GM19397 (cell line): ENCODE results near the gene SKI.
"Not testable (repeated sequence)": the region's sequence is repeated elsewhere in the genome, so short reads cannot be mapped to it uniquely, and the experiment has no call there.

Experiments used
- ATAC-seq: cut with Tn5 transposase; IDR thresholded peaks from one replicate; pipeline ENCODE4 v1.9.1; 2021; ENCODE audit warnings: mild to moderate bottlenecking, moderate library complexity; ENCODE audit not compliant: unreplicated experiment

SKI gene

DNA sequence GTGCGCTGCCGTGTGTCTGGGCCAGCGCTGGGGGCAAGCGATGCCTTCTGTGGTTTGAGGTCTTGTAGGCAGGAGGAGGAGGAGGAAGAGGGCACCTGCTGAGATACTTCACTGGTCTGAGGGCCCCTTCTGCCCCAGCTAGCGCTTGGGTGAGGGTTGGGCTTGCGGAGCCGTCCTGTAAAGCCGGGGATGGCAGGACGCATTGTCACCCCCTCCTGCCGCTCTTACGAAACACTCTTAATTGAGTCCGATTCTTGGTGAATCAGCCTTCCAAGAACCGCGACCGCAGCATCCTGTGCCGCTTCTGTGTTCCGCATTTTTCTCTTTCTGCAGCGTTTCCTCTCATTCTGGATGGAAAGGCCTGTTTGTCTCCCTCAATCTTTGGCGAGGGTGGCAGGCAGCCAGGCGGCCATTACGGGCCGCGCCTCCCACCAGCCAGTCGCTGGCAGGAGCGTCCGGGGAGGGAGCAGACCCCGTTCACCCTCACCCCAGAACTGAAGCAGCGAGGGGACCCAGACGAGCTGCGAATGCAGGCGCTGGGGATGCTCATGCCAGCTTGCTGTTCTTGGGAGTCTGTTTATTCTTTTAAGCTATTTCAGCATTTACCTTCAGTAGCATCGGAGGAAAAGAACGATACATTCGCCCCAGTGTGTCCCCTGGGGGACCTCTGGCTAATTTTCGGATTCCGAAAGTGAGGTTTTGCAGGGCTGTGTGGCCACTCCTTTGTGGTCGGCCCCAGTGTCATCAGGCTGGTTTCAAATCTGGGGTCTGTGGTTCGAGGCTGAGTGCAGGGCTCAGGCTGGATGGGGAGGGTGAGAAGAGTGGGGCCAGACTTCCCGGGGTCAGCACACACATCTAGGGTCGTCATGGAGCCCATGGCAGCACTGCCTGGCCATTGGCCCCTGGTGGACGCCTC is 62.7 kb downstream of the SKI start:
- ATAC-seq = no peak

DNA sequence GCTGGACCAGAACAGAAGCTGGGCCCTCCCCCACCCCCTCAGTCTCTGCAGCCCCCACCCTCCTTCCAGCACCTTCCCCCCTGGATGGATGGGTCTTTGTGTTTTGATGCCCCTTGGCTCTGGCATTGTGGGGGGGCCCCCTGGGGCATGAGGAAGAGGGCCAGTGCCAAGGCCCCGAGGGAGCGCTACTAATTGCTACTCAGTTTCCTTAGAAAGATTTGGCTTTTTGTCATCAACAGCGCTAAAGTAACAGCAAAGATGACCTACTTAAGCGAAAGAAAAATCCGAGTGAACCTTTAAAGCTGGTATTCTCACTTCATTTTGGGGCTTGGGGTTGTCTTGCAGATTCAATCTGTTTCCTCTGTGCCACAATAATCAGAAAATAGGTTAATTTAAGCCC is 63.5 kb downstream of the SKI start:
- ATAC-seq = no peak

DNA sequence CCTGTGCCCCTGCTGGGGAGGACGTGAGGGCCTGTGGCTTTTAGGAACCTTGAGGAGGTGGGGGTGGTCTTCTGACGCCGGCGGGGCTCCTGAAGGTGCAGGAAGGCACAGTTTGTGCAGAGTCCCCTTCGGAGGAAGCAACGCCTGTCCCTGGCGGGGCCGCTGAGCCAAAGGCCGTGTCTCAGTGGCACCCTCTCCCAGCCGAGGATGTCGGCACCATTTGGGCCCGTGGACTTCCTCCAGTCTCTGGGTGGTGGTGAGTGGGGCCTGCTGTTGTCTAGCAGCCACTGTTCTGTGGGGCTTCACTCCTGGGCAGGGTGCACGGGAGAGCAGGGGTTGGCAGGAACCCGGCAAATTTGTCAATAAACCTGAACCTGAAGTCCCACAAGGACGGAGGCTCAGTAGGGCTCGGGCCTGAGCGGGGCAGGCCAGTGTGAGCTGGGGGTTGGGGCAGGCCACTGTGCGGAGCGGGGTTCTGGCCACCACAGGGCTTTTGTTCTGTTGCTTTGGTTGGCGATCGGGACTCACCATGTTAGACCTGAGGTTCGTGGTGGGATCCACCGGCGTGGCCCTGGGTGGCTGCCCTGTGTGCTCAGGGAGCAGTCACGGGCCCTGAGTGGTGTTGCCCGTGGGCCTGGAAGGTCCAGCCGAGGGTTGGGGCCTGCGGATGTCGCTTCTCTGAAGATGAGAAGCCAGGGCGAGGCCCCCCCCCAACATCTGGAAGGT is 64.8 kb downstream of the SKI start:
- ATAC-seq = no peak

DNA sequence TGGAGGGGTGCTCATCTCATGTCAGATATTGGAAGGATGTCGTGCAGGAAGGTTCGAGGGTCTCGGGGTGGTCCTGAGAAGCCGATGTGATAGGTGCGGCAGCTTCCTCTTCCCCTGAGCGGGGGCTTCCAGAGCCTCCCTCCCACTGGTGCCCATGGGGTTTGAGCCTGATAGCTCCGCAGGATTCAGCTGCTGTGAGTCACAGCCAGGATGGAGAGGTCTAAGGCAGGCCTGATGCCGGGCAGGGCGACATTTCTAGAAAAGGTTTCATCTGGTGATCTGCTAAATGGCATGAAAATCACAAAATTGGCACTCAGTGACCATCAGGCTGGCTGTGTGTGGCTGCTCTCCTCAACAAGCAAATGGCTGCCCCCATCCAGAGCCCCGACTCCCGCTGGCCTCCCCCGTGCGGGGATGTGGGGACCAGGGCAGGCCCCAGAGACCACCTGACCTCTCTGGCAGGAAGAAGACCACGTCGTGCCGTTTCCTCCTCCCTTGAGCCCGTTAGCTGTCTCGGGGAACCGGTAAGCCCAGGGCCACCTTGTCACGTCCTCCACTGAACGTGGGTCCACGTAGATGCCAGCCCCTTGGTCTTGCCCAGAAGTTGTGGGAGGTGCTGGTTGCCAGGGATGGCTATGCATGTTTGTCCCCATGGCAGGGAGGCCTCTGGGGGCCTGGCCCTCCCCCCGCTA is 66.1 kb downstream of the SKI start:
- no peak for ATAC-seq

DNA sequence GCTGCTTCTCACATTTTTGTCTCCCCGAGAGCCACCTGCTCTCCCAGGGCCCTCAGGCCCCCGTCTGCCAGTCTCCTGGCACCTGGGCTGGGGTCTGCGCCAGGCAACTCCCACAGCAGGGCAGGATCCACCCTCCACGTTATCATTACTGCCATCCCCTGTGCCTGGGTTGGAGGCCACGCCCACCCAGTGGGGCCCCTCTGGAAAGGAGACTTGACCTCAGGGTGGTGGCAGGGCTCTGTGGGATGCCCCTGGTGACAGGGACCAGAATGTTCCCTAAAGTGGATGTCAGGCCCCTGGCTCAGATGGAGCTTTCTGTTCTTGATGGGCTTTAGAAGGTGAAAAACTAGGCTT is 66.6 kb downstream of the SKI start:
- ATAC-seq = no peak

DNA sequence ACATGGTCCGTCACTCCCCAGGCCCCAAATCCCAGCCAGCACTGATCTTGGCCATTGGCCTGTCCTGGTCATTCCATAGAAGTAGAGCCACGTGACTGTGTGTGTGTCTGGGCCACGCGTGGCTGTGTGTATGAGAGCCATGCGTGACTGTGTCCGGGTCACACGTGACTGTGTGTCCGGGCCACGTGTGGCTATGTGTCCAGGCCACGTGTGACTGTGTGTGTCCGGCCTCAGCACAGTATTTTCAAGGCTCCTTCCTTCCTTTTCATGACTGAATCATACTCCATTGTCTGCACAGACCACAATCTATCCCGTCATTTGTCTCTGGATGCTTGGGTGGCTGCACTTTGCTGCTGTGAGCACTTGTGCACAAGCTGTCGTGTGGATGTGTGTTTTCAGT is 67.4 kb downstream of the SKI start:
- ATAC-seq = no peak

DNA sequence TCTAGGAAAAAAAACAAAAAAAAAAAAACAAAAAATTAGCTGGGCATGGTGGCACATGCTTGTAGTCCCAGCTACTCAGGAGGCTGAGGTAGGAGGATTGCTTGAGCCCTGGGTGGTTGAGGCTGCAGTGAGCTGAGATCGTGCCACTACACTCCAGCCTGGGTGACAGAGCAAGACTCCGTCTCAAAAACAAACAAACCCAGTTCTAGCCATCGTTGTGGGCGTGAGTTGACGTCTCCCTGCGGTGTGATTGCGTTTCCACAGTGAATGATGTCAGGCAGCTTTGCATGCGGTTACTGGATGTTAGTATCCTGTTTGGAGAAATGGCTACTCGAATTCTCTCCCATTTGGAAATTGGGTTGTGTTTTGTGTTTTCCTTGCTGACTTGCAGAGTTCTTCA is 68.1 kb downstream of the SKI start:
- ATAC-seq = not testable (repeated sequence)

DNA sequence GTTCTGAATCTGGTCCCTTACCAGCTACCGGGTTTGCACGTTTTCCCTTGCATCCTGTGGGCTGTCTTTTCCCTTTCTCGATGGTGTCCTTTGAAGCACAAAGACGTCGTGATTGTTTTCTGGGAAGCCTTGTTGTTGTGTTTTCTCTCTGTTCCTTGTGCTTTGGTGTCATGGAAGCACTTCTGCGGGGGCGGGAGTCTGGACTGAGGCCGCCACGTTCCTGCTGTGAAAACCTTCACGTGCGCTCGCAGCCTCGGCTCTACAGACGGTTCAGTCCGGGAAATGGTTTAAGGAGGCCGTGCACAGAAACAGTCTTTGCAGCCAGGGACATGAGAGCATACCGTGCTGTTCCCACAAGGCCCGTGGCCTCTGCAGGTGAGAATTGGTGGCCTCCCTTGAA is 68.5 kb downstream of the SKI start:
- ATAC-seq = no peak

DNA sequence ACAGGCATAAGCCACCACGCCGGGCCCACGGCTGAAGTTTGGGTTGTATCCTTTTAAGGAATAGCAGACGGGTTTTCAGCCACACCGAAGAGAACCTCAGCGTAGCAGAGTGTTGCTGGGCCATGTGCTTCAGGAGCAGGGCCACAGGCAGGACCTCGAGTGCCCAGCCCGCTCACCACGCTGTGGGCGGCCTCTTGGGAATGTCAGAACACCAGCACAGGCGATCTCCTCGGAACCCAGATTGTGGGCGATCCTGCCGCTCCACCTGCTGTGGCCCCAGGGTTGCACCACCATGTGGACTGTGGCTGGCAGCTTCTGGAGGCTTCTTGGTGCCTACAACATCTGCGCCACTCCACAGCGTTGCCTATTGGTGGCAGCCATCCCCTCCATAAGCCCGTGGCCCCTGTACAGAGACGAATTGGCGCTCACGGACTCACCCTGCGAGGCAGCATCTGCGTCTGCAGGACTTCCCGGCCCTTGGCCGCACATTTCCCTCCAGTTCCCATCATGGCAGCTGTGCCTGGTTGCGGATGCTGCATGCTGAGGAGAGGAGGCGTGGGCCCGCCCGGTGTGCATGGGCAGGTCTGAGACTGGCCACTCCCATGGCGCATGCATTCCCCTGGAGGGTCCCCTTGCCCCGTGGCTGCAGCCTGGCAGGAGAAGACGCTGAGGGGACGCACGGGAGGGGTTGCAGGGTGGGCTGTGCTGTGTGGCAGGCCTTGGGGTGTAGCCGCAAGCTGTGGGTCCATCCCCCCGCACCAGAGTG is 69.3 kb downstream of the SKI start:
- ATAC-seq = no peak

DNA sequence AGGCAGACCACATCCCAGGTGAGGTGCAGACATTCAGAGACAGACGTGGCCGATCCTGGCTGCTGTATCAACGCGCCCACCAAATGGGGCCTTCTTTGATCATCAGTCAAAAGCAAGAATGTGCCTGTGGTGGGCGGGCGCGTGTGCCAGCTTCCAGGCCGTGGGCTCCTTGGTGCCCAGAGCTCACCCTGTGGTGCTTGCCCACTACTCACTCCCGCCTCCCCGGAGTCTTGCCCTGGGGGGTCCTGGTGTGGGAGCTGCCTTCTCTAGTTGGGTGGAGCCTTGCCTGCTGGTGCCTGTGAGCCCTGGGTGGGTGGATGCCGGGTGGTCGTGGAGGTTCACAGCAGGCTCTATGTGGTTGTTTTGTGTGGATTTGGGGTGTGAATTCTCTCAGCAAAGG is 70.6 kb downstream of the SKI start:
- ATAC-seq = no peak

DNA sequence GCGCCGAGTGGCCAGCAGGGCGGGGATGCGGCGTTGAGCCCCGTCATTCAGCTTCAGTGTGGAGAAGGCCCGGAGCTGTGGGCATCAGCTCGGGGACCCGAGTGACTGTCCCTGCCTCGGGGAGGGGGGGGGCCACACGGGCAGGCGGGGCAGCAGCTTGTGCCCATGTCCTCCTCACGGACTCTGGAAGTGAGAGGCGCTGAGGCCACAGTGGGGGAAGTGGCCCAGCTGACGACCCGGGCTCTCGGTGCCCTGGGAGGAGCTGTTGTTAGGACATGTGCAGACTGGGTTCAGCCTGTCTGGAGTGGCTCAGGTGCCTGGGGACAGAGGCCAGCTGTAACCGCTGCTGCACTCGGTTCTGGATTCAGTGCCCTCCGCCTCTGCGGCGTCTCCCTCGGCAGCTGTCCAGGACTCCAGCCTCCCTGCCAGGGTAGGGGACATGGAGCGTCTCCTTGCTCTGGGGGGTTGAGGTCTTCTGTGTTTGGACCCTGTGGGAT is 71.1 kb downstream of the SKI start:
- no peak for ATAC-seq

DNA sequence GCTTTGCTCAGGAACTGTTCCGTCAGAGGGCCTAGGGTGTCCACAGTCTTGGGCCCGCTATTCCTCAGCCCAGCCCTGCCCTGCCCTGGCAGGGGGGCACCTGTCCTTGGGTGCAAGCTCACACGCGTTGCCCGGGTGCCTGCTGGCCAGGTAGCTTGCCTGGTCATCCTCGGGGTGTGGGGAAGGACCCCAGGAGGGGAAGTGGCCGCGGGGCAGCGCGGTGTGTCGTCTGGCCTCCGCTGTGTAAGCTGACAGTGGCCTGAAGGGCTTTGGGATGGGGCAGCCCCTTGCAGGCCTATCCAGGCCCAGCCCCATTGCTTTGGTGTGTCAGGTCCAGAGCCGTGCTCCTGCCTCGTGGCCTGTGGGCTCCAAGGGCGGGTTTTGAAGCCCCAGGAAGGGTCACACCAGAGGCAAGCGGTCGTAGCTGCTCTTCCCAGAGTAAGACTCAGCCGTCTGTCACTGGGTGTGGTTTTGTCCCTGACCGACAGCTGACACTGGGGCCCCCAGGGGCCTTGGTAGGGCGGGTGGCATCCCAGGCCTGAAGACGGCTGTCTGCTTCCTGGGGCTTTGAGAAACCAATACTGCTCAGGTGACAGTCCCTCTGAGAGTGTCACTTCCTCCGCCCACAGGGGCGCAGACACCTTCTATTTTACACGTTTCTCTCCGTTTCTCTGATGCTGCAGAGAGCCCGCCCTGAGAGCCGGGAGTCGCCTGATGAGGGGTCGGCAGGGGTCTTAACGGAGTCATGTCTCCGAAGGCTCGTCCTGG is 72.1 kb downstream of the SKI start:
- ATAC-seq = peak; percentile 61

DNA sequence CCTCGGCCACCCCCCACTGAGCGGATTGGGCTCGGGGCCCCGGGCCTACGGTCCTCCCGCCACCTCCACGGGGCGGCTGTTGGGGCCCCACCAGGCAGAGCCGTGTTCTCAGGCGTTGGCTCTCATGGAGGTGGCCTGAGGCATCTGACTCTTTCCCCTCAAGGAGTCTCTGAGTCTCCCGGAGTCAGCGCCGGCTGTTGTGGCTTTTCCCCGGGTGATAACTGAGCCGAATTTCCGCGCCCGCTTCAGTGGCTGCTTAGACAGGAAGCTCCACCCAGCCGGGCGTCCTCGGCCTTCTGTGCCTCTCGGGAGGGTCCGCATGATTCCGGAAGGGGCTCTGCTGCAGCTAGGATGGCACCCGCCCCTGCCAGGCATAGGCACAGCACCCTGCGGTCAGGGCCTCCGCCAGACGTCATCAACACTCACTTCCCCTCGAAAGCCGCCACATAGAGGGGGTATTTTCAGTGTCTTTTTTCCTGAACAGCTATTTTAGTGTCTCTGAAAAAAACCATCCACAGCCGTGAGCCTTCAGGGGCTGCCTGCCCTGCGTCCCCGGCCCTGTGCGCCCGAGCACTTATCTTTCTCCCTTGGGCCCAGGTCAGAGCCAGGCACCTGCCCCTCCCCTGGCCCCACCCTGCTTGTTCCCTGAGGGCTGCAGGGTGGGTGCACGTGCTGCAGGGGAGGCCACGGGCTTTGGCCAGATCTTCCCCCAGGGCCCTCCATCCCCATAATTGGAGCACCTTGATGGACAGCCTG is 72.9 kb downstream of the SKI start:
- peak; percentile 41 for ATAC-seq

DNA sequence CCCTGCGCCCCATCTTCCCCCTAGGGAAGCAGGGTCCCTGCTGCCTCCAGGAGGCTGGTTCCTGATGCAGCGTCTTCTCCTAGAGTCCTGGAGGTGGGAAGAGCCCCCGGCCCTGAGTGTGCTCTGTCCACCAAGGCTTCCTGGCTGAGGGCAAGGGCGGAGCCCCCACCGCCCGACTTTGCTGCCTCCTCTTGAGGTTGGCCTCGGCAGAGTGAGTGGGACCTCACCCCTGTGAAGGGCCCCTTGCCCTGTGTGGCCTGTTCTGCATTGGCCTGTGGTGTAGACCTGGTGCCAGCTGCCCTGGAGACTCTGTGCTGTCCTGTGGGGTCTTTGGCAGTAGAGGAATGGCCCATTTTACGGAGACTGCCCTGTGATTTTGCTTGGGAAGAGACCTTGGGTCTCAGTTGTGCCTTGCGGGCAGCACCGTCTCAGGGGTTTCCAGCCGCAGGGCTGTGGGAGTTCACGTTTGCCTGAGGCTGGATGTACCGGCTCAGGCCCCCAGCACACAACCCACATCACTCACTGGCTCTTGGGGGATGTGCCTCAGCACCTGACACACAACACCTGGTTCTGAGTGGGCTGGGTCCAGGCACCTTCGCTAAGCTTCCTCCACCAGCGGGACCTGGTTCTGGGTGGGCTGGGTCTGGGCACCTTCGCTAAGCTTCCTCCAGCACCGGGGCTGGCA is 73.6 kb downstream of the SKI start:
- no peak for ATAC-seq

DNA sequence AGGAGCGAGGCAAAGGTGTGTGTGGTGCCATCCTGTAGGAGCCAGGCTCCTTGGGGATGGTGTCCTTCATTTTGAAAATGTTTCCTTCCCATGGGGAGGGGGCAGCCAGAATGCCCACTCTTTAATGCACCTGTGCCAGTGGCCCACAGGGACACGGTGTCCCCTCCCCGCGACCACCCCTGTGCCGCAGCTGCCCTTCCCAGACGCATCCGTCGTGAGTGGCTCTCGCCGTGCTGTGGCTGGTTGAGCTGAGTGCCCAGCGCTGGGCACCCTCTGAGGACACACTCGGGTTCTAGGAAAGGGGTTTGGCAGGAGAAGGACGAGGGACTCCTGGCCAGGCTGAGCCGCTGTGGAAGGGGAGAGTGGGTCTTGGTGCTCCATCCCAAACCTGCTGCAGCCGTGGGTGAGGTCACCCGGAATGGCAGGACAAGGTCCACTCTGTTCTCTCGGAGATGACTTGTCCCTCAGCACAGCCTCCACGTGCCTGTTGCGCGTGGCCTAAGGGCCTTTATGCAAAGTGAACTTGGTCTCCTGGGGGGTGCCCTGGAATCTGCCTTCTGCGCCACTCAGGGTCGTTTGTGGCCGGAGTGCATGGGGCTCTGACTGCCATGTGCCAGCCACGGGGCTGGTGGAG is 74.3 kb downstream of the SKI start:
- no peak for ATAC-seq

DNA sequence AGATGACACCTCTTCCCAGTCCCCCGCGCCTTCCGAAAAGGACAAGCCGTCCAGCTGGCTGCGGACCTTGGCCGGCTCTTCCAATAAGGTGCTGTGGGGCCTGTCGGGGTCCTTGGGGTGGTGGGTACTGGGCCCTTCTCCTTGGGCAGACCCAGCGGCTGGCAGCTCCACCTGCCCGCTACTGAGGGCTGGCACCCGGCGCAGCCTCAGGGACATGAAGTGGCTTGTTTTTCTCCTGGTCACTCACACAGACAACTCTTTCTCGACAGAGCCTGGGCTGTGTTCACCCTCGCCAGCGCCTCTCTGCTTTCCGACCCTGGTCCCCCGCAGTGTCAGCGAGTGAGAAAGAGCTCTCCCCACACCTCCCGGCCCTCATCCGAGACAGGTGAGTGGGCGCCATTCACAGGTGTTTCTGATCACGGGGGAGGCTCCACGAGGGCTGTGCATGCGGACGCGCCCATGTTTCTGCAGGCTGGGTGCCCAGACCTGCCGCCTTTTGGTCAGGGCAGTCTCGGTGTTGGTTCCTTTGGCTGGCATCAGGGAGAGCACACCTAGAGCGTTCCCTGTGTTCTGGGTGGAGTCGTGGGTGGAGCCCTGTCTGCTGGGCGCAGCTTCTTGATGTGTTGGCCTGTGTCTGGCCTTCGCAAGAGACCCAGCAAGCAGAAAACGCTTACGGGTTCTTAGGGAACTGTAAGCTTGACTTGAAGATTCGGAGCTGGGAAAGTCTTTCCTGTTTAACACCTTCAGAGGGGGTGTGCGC is 75.1 kb downstream of the SKI start:
- no peak for ATAC-seq

DNA sequence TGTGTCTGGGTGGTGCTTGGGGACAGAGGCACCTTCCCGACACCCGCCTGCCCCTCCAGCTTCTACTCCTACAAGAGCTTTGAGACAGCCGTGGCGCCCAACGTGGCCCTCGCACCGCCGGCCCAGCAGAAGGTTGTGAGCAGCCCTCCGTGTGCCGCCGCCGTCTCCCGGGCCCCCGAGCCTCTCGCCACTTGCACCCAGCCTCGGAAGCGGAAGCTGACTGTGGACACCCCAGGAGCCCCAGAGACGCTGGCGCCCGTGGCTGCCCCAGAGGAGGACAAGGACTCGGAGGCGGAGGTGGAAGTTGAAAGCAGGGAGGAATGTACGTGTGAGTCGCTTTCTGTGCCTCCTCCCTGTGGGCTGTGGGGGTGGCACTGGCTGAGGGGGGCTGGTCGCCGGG is 75.7 kb downstream of the SKI start:
- ATAC-seq = no peak

DNA sequence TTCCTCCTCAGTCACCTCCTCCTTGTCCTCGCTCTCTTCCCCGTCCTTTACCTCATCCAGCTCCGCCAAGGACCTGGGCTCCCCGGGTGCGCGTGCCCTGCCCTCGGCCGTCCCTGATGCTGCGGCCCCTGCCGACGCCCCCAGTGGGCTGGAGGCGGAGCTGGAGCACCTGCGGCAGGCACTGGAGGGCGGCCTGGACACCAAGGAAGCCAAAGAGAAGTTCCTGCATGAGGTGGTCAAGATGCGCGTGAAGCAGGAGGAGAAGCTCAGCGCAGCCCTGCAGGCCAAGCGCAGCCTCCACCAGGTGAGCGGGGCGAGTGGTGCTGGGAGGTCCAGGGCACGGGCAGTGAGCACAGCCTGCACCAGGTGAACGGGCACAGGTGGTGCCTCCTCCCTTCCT is 76.2 kb downstream of the SKI start:
- ATAC-seq = no peak
